ENCODE measurements around the gene ZBBX.

GRCh38 chr3:167397826-167398225, 17.7 kb upstream of the ZBBX start:
- no peak for TF ChIP-seq GATA2 (CRISPR knock-in tag; IDR thresholded peaks at IDR 0.05)
- no peak for TF ChIP-seq CTCF (IDR thresholded peaks at IDR 0.05)
- TF ChIP-seq CHD2 (IDR thresholded peaks at IDR 0.05; ENCODE audit: low read length, partially characterized antibody) = no peak
- no peak for TF ChIP-seq POLR2AphosphoS5 (IDR thresholded peaks at IDR 0.05; ENCODE audit: low read depth, low read length)
- TF ChIP-seq YY1 (IDR thresholded peaks at IDR 0.05; ENCODE audit: low read depth) = no peak
- TF ChIP-seq, protein P1, sequence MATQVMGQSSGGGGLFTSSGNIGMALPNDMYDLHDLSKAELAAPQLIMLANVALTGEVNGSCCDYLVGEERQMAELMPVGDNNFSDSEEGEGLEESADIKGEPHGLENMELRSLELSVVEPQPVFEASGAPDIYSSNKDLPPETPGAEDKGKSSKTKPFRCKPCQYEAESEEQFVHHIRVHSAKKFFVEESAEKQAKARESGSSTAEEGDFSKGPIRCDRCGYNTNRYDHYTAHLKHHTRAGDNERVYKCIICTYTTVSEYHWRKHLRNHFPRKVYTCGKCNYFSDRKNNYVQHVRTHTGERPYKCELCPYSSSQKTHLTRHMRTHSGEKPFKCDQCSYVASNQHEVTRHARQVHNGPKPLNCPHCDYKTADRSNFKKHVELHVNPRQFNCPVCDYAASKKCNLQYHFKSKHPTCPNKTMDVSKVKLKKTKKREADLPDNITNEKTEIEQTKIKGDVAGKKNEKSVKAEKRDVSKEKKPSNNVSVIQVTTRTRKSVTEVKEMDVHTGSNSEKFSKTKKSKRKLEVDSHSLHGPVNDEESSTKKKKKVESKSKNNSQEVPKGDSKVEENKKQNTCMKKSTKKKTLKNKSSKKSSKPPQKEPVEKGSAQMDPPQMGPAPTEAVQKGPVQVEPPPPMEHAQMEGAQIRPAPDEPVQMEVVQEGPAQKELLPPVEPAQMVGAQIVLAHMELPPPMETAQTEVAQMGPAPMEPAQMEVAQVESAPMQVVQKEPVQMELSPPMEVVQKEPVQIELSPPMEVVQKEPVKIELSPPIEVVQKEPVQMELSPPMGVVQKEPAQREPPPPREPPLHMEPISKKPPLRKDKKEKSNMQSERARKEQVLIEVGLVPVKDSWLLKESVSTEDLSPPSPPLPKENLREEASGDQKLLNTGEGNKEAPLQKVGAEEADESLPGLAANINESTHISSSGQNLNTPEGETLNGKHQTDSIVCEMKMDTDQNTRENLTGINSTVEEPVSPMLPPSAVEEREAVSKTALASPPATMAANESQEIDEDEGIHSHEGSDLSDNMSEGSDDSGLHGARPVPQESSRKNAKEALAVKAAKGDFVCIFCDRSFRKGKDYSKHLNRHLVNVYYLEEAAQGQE (IDR thresholded peaks at IDR 0.05; ENCODE audit: low read depth, low read length) = no peak
- TF ChIP-seq, protein P2, sequence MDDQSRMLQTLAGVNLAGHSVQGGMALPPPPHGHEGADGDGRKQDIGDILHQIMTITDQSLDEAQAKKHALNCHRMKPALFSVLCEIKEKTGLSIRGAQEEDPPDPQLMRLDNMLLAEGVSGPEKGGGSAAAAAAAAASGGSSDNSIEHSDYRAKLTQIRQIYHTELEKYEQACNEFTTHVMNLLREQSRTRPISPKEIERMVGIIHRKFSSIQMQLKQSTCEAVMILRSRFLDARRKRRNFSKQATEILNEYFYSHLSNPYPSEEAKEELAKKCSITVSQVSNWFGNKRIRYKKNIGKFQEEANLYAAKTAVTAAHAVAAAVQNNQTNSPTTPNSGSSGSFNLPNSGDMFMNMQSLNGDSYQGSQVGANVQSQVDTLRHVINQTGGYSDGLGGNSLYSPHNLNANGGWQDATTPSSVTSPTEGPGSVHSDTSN (IDR thresholded peaks at IDR 0.05) = no peak
